Bronchial epithelial cell (primary cell): ENCODE measurements around the gene HCFC2. TPM values are rescaled to one million over a fixed set of nuclear protein-coding genes. Genes with fewer than 3 reads are reported as not detected.
"Not testable (repeated sequence)": the region's sequence is repeated elsewhere in the genome, so short reads cannot be mapped to it uniquely, and the experiment has no call there.

ENCODE experiments used
- DNase-seq: peaks from one replicate; pipeline ENCODE4 v3.0.0-alpha.2; 2010; ENCODE audit warnings: low read depth
- FAIRE-seq: peaks from 2 replicates; lab custom pipeline; 2011; peaks lifted over from hg19 to GRCh38; lab: Jason Lieb, UNC
- H3K27me3 ChIP-seq: 2 replicates; pipeline ENCODE4 v1.5.1; 2011; ENCODE audit warnings: low read length; ENCODE audit not compliant: control insufficient read depth, insufficient read depth
- H3K36me3 ChIP-seq: 2 replicates; pipeline ENCODE4 v1.5.1; 2011; ENCODE audit warnings: low read length; ENCODE audit not compliant: control insufficient read depth, insufficient read depth
- H3K4me3 ChIP-seq: 2 replicates; pipeline ENCODE4 v1.5.1; 2011; ENCODE audit warnings: mild to moderate bottlenecking, low read depth, low read length, control low read depth
- total RNA-seq: library from RNA; depleted of rRNA; stranded (reverse); fragments of >200 nt; gene quantifications from 2 replicates; pipeline ENCODE4 v1.2.1, GENCODE V29; 2014
- TF ChIP-seq, protein P1 (sequence below): IDR thresholded peaks from 2 replicates; pipeline ENCODE4 v1.5.1; 2011; ENCODE audit warnings: mild to moderate bottlenecking, moderate library complexity, low read length, control low read depth, inconsistent platforms; ENCODE audit not compliant: insufficient read depth, severe bottlenecking

Gene HCFC2
- total RNA-seq, 1 donor from 2014 or later = 7.6 TPM

DNA sequence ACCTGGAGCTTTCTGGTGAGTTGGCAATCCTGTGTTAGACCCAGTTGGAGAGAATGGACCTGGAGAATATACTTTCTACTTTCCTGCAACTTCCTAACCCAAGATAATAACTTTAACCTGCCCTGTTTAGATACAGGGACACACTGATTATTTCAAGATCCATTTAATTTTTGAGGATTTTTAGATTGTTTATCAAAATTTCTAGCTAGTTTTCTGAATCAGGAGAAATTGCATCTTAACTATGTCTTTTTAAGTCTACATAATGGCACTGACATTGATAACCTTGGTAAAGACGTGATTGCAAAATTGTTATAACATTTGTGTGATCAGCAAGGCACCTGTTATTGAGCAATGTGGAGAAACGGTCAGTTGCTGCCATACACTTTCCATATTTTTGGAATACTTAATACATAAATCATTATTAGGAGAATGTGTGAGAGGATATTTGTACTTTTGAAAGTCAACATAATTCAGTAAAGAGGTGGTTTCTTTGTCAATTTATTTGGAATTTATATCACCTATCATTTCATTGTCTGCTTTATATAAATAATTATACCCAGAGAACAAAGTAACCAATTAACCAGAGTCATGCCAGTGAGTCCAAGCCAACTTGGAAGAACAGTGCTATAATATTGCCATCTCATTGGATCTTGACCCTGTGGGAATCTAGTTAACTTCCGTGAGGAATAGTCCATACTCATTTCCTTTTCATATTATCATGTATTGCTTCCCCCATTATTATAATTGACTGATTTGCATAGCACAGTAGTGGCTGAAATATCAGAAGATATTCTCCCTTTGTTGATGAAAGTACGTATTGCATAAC is 45.3 kb downstream of the HCFC2 start:
- H3K4me3 ChIP-seq = no peak overlapping the region
- H3K27me3 ChIP-seq = no peaks in the 10 kb centered on the region
- H3K36me3 ChIP-seq = no peaks in the 10 kb centered on the region
- TF ChIP-seq, protein P1, sequence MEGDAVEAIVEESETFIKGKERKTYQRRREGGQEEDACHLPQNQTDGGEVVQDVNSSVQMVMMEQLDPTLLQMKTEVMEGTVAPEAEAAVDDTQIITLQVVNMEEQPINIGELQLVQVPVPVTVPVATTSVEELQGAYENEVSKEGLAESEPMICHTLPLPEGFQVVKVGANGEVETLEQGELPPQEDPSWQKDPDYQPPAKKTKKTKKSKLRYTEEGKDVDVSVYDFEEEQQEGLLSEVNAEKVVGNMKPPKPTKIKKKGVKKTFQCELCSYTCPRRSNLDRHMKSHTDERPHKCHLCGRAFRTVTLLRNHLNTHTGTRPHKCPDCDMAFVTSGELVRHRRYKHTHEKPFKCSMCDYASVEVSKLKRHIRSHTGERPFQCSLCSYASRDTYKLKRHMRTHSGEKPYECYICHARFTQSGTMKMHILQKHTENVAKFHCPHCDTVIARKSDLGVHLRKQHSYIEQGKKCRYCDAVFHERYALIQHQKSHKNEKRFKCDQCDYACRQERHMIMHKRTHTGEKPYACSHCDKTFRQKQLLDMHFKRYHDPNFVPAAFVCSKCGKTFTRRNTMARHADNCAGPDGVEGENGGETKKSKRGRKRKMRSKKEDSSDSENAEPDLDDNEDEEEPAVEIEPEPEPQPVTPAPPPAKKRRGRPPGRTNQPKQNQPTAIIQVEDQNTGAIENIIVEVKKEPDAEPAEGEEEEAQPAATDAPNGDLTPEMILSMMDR = no peak
- no peak for FAIRE-seq
- no peak for DNase-seq

DNA sequence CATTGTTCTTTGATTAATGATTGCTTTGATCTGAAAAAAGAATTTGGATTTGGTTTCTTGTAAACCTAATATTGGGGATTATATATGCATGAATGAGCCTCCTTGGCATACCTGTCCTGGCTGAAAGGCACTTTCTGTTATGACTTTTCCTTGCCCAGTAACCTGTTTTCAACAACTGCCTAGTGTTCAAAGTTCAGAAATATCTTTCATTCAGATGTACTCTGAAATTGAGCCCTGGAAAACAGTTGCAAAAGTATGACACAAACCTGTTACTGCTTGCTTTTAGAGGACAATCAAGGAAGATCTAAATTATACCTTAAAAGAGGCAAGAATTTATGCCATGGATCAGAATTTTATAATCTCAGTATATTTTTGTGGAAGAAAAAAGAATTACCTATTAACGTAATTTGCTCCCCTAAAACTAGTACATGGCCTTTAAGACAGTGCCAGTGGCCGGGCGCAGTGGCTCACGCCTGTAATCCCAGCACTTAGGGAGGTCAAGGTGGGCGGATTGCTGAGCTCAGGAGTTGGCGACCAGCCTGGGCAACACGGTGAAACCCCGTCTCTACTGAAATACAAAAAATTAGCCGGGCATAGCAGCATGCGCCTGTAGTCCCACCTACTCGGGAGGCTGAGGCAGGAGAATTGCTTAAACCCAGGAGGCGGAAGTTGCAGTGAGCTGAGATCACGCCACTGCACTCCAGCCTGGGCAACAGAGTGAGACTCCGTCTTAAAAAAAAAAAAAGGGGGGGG is 50.7 kb downstream of the HCFC2 start:
- H3K27me3 ChIP-seq, DNase-seq, H3K4me3 ChIP-seq, FAIRE-seq, H3K36me3 ChIP-seq: not testable (repeated sequence)

DNA sequence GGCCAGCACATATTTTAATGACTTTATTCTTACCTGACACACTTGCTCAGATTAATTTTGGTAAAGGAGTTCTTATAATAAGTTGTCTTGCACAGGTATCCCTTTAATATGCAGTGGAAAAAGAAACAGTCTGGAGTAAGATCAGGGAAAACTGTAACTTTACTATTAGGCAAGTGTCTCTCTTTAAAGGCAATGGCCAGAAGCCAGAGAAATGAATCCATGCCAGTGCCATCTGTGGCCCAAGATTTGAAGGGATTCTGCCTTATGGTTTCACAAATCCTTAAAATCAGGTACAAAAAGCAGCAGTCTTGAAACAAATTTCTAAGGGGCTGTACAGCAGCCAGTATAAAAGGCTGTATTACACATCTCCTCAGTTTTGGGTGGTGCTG is 51.2 kb downstream of the HCFC2 start:
- H3K4me3 ChIP-seq = no peak overlapping the region
- DNase-seq (no peak), FAIRE-seq (no peak)
- TF ChIP-seq, protein P1 = no peak
- H3K27me3 ChIP-seq = no peaks in the 10 kb centered on the region
- H3K36me3 ChIP-seq = no peaks in the 10 kb centered on the region

DNA sequence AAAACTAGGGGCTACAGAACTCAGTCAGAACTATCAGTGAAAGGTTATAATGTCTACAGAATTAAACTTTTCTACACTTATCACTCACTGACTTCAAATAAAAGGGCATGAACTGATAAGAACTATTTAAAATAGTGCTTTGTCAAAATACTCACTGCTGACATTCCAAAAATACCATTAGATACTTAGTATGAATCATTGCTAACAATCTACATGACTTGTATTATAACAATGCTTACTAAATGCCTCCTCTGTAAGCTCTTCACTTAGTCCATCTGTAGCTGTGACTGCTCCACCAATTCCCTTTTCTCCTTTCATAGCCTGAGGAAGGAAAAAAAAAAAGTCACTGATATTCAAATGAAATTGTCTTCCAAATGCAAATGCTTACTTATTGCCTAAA is 56.7 kb downstream of the HCFC2 start:
- Histone ChIP-seq H3K4me3 (no peak overlapping the region), H3K27me3 (no peaks in the 10 kb centered on the region), H3K36me3 (peaks cover 4% of the 10 kb centered on the region)
- FAIRE-seq (no peak), DNase-seq (peak; percentile 69)
- TF ChIP-seq, protein P1 = no peak

DNA sequence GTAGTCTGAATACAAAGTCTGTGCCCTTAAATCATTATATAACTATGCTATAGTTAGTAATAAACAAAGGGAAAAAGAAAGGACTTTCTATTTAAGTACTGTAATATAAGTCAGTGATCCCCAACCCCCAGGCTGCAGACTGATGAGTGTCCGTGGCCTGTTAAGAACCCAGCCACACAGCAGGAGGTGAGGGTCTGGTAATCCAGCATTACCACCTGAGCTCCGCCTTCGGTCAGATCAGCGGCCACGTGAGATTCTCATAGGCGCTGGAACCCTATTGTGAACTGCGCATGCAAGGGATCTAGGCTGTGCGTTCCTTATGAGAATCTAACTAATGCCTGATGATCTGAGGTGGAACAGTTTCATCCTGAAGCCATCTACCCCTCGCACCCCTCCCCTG is 58.0 kb downstream of the HCFC2 start:
- Histone ChIP-seq H3K36me3 (peaks cover 4% of the 10 kb centered on the region), H3K27me3 (no peaks in the 10 kb centered on the region), H3K4me3 (no peak overlapping the region)
- TF ChIP-seq, protein P1 = no peak
- FAIRE-seq (no peak), DNase-seq (no peak)

DNA sequence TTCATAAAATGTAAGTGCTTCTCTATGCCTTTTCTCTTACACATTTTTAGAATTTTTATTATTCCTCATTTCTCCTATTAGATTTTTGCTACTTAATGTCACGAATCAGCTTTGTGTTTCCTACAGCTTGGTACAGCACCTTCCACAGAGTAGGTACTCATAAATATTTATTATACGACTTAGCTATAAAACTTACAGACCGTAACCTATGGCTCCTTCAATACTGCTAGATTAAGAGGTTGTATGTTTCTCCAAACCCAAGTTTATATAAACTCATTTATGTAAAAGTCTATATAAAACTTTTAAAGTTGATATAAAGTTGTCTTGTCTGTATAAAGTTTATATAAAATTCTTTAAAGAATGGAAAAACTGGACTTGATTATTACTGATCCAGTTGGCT is 62.2 kb downstream of the HCFC2 start:
- TF ChIP-seq, protein P1 = no peak
- FAIRE-seq = no peak
- no peak for DNase-seq
- Histone ChIP-seq H3K36me3 (peaks cover 5% of the 10 kb centered on the region), H3K4me3 (no peak overlapping the region), H3K27me3 (no peaks in the 10 kb centered on the region)
